ENCODE data around the gene MACROD2. TPM values are rescaled to one million over a fixed set of nuclear protein-coding genes. Genes with fewer than 3 reads are reported as not detected.

The MACROD2 gene
- total RNA-seq, 2 donors from 2014 or later, result 0.94 to 10.4 TPM

DNA sequence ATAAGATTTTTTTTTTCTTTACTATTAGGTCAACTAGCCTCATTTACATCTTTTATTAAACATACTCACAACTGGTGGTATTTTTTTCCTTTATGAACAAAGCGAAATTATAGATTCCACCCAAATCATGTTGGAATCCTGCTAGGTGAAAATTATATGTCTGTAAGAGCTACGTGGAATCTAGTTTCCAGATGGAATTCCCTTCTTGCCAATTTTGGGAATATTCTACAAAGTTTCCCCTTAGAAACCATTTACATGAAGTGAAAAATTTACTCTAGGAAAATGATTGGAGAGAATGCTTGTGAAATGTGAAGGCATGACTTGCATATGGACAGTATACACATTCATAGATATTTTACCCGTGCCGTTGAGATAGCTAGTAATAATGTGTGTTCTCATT lies 1466.6 kb downstream of the MACROD2 start:
- no peaks in the 10 kb centered on the region for H3K36me3 ChIP-seq
- H3K4me3 ChIP-seq, result no peak overlapping the region
- no peak overlapping the region for H3K27ac ChIP-seq
- no peak for DNase-seq (ENCODE audit: low spot score)
- TF ChIP-seq, protein P1, sequence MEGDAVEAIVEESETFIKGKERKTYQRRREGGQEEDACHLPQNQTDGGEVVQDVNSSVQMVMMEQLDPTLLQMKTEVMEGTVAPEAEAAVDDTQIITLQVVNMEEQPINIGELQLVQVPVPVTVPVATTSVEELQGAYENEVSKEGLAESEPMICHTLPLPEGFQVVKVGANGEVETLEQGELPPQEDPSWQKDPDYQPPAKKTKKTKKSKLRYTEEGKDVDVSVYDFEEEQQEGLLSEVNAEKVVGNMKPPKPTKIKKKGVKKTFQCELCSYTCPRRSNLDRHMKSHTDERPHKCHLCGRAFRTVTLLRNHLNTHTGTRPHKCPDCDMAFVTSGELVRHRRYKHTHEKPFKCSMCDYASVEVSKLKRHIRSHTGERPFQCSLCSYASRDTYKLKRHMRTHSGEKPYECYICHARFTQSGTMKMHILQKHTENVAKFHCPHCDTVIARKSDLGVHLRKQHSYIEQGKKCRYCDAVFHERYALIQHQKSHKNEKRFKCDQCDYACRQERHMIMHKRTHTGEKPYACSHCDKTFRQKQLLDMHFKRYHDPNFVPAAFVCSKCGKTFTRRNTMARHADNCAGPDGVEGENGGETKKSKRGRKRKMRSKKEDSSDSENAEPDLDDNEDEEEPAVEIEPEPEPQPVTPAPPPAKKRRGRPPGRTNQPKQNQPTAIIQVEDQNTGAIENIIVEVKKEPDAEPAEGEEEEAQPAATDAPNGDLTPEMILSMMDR (IDR thresholded peaks at IDR 0.05), result no peak
- H3K27me3 ChIP-seq, result no peaks in the 10 kb centered on the region
- no peaks in the 10 kb centered on the region for H3K4me1 ChIP-seq
- no peaks in the 10 kb centered on the region for H3K9me3 ChIP-seq

DNA sequence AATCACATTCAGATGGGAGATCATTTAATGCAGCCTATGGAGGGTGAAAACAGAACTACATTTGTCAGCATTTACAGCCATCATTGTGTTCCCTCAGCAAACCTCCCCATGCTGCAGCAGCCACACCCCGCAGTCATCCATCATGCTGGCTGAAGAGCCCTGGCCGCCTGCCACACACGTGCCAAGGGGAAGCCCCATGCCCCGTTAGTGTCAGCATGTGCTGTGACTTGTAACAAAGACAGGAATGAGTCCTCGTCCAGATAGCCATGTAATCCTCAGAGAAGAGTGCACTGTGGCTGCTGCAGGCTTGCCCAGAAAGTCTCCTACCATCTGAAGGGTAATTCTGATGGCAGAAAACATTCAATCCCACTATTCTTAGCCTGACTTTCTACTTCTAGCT lies 1480.2 kb downstream of the MACROD2 start:
- no peak for DNase-seq (ENCODE audit: low spot score)
- Histone ChIP-seq H3K27ac (no peak overlapping the region), H3K27me3 (no peaks in the 10 kb centered on the region), H3K9me3 (no peaks in the 10 kb centered on the region), H3K4me1 (no peaks in the 10 kb centered on the region), H3K36me3 (no peaks in the 10 kb centered on the region), H3K4me3 (no peak overlapping the region)
- TF ChIP-seq, protein P1 (IDR thresholded peaks at IDR 0.05), result no peak

DNA sequence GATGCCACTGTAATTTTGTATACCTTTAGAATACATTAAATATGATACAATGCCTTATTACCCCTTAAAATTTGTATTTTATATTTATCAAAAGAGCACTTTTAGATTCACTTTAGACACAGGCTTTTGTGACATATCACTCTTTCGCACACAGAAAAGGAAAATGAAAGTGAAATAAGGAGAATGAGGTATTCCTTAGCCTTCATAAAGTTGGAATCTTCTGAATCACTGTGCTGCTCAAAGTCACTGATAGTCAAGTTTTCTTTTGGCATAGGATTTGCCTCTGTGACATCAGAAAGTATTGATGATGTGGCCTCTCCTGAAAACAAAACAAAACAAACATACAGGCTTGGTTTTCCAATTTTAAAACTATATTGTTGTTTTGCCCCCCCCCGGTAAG lies 1480.9 kb downstream of the MACROD2 start:
- H3K4me3 ChIP-seq, result no peak overlapping the region
- TF ChIP-seq, protein P1 (IDR thresholded peaks at IDR 0.05), result no peak
- no peaks in the 10 kb centered on the region for H3K36me3 ChIP-seq
- H3K4me1 ChIP-seq, result no peaks in the 10 kb centered on the region
- H3K9me3 ChIP-seq, result no peaks in the 10 kb centered on the region
- no peak overlapping the region for H3K27ac ChIP-seq
- H3K27me3 ChIP-seq, result no peaks in the 10 kb centered on the region
- no peak for DNase-seq (ENCODE audit: low spot score)

DNA sequence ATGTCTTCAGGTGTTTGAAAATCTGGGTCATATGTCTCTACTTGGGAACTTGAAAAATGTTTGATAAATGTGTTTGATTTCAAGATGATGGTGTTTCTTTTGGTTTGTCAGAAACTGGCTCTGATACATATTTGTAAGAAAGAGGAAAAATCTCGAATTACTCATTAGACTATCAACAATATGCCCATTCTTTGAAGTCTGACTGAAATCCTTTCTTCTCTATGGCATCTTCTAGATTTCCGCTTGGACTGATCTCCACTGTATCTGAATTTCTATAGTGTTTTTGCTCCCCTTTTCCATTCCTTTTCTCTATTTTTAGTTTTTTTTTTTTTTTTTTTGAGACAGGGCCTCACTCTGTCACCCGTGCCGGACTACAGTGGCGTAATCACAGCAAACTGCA lies 1481.5 kb downstream of the MACROD2 start:
- DNase-seq (ENCODE audit: low spot score), result no peak
- no peaks in the 10 kb centered on the region for H3K36me3 ChIP-seq
- no peak overlapping the region for H3K4me3 ChIP-seq
- H3K4me1 ChIP-seq, result no peaks in the 10 kb centered on the region
- no peak overlapping the region for H3K27ac ChIP-seq
- no peaks in the 10 kb centered on the region for H3K9me3 ChIP-seq
- H3K27me3 ChIP-seq, result no peaks in the 10 kb centered on the region
- TF ChIP-seq, protein P1 (IDR thresholded peaks at IDR 0.05), result no peak

DNA sequence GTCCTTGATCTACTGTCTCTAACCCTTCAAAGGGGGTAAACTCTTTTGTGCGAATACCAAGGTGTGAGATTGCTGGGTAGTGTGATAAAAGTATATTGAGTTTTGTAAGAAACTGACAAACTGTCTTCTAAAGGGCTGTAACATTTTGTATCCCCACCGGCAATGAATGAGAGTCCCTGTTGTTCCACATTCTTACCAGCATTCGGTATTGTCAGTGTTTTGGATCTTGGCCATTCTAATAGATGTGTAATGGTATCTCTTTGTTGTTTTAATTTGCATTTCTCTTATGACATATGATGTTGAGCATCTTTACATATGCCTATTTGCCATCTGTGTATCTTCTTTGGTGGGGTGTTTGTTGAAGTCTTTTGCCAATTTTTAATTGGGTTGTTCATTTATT lies 1487.2 kb downstream of the MACROD2 start:
- H3K36me3 ChIP-seq, result no peaks in the 10 kb centered on the region

DNA sequence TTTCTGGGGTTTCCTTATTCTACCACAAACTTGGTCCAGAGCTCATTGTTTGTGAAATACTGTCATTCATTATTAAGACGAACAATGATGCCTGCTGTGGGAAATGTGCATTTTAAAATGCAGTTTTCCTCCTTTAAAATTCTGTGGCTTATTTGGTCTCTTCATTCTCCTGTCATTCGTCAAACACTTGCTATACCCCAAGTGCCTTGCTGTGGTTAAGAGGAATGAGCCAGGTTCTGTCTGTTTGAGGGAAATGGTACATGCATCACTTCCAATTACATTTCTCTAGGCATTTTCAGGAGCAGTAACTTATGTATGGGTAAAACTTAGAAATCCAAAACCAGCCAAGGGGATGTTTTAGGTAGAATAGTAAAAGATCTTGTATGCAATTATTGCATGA lies 1490.2 kb downstream of the MACROD2 start:
- H3K27me3 ChIP-seq, result no peaks in the 10 kb centered on the region
- no peaks in the 10 kb centered on the region for H3K9me3 ChIP-seq
- no peak for DNase-seq (ENCODE audit: low spot score)
- H3K4me3 ChIP-seq, result no peak overlapping the region
- no peak overlapping the region for H3K27ac ChIP-seq
- TF ChIP-seq, protein P1 (IDR thresholded peaks at IDR 0.05), result no peak
- no peaks in the 10 kb centered on the region for H3K4me1 ChIP-seq
- no peaks in the 10 kb centered on the region for H3K36me3 ChIP-seq

More for the DNA sequence above, 1487.2 kb downstream of the MACROD2 start:
- Histone ChIP-seq H3K4me3 (no peak overlapping the region), H3K27ac (no peak overlapping the region), H3K27me3 (no peaks in the 10 kb centered on the region), H3K4me1 (no peaks in the 10 kb centered on the region), H3K9me3 (no peaks in the 10 kb centered on the region)
- TF ChIP-seq, protein P1 (IDR thresholded peaks at IDR 0.05), result no peak
- DNase-seq (ENCODE audit: low spot score), result no peak

Data from right atrium auricular region (tissue), 2 donors.